GM18870 (cell line): Measurements from ENCODE around the gene SMCR8.
A peak's percentile ranks its signal among the peaks of the same experiment; 100 is the strongest.
"Not testable (repeated sequence)": the region's sequence is repeated elsewhere in the genome, so short reads cannot be mapped to it uniquely, and the experiment has no call there.

Experiments used
- ATAC-seq: cut with Tn5 transposase; IDR thresholded peaks from one replicate; pipeline ENCODE4 v1.9.1; 2021; ENCODE audit warnings: moderate library complexity; ENCODE audit not compliant: unreplicated experiment

Gene SMCR8

GRCh38 chr17:18356624-18357023 lies 41.5 kb downstream of the SMCR8 start:
- no peak for ATAC-seq

- ATAC-seq = no peak
Measured at GRCh38 chr17:18360518-18360917, 45.4 kb downstream of the SMCR8 start.

GRCh38 chr17:18361837-18362697 lies 47.0 kb downstream of the SMCR8 start:
- no peak for ATAC-seq

GRCh38 chr17:18362698-18363100 lies 47.6 kb downstream of the SMCR8 start:
- ATAC-seq = no peak

GRCh38 chr17:18363101-18364049 lies 48.3 kb downstream of the SMCR8 start, which contains the start of gene SHMT1:
SHMT1 (minus strand) TSS chr17:18363550; CDS start chr17:18355981, 7,569 bp downstream.
- ATAC-seq = peak; percentile 85

GRCh38 chr17:18364166-18364565 lies 49.1 kb downstream of the SMCR8 start:
- ATAC-seq = no peak

- no peak for ATAC-seq
Measured at GRCh38 chr17:18368946-18369345, 53.9 kb downstream of the SMCR8 start.

GRCh38 chr17:18370761-18371160 lies 55.7 kb downstream of the SMCR8 start:
- no peak for ATAC-seq

GRCh38 chr17:18371455-18371854 lies 56.4 kb downstream of the SMCR8 start:
- no peak for ATAC-seq

GRCh38 chr17:18373181-18373580 lies 58.1 kb downstream of the SMCR8 start:
- not testable (repeated sequence) for ATAC-seq

GRCh38 chr17:18374216-18374615 lies 59.1 kb downstream of the SMCR8 start:
- no peak for ATAC-seq
